Osteoblast (primary cell): ENCODE data around the gene VAC14. TPM values are rescaled to one million over a fixed set of nuclear protein-coding genes. Genes with fewer than 3 reads are reported as not detected.

ENCODE experiments used
- DNase-seq: peaks from one replicate; pipeline ENCODE4 v3.0.0; 2011; ENCODE audit warnings: low spot score, mixed read lengths; ENCODE audit not compliant: insufficient read length; ENCODE audit errors: missing footprints
- H2AFZ ChIP-seq: 2 replicates; pipeline ENCODE4 v1.6.0; 2011; ENCODE audit warnings: mild to moderate bottlenecking, low read length
- H3K27ac ChIP-seq: 2 replicates; pipeline ENCODE4 v1.5.1; 2011; ENCODE audit warnings: mild to moderate bottlenecking, low read depth, low read length, moderate library complexity
- H3K27me3 ChIP-seq: 2 replicates; pipeline ENCODE4 v1.6.0; 2012; ENCODE audit warnings: mild to moderate bottlenecking, control low read depth, inconsistent platforms, low read length, moderate library complexity; ENCODE audit not compliant: insufficient read depth
- H3K36me3 ChIP-seq: 2 replicates; pipeline ENCODE4 v1.5.1; 2011; ENCODE audit warnings: mild to moderate bottlenecking, low read length, control low read depth, moderate library complexity; ENCODE audit not compliant: insufficient read depth
- H3K4me1 ChIP-seq: 2 replicates; pipeline ENCODE4 v1.5.1; 2011; ENCODE audit warnings: mild to moderate bottlenecking, low read length, control low read depth, moderate library complexity; ENCODE audit not compliant: insufficient read depth
- H3K4me2 ChIP-seq: 2 replicates; pipeline ENCODE4 v1.6.0; 2011; ENCODE audit warnings: mild to moderate bottlenecking, low read length; ENCODE audit not compliant: insufficient read depth
- H3K4me3 ChIP-seq: fragments of 200-600 bp; sonication (generic); 3 replicates; pipeline ENCODE4 v1.5.1; 2012; ENCODE audit warnings: mild to moderate bottlenecking, low read length, inconsistent platforms; ENCODE audit not compliant: insufficient read depth
- H3K79me2 ChIP-seq: 2 replicates; pipeline ENCODE4 v1.6.0; 2012; ENCODE audit warnings: mild to moderate bottlenecking, low read length, control low read depth, inconsistent platforms; ENCODE audit not compliant: insufficient read depth
- H3K9me3 ChIP-seq: 2 replicates; pipeline ENCODE4 v1.5.1; 2011; ENCODE audit warnings: low read depth, low read length, control low read depth
- H4K20me1 ChIP-seq: 2 replicates; pipeline ENCODE4 v1.6.0; 2012; ENCODE audit warnings: mild to moderate bottlenecking, low read length, control low read depth; ENCODE audit not compliant: insufficient read depth
- total RNA-seq: library from RNA; depleted of rRNA; stranded (reverse); fragments of >200 nt; gene quantifications from 2 replicates; pipeline ENCODE4 v1.2.3, GENCODE V29; 2012
- TF ChIP-seq, protein P1 (sequence below): IDR thresholded peaks from 2 replicates; pipeline ENCODE4 v1.5.1; 2011; ENCODE audit warnings: mild to moderate bottlenecking, low read depth, low read length, moderate library complexity; ENCODE audit errors: extremely low read depth

Gene VAC14
- total RNA-seq, 1 donor, result 72.7 TPM

DNA sequence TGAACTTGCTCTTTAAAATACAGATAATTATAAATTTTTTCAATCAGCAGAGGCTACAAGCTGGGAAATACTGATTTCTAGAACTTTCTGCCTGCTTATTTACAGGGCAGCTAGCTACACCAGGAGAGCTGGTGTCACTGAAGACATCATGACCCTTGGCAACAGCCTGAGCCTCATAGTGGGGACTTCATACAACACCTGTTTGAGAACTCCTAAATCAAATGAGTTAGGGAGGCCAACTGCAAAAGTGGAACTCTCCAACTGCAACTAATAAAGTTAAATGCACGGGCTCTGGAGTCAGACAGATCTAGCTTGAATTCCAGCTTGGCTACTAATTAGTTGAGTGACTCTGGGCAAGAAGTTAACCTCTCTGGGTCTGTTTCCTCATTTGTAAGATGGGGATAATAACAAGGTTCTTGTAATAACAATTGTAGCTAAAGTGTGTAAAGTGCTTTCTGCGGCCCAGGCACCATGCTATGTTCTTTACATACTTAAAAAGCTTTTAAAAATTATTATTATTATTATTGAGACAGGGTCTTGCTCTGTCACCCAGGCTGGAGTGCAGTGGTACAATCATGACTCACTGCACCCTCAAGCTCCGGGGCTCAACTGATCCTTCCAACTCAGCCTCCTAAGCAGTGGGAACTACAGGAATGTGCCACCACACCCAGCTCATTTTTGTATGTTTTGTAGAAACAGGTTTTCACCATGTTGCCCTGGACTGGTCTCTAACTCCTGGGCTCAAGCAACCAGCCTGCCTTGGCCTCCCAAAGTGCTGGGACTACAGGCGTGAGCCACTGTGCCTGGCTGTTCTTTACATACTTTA is 33.4 kb downstream of the VAC14 start:
- H3K36me3 ChIP-seq, result peaks cover 20% of the 10 kb centered on the region
- H3K4me1 ChIP-seq, result peaks cover 25% of the 10 kb centered on the region
- peak overlapping the region; percentile 58 for H3K27ac ChIP-seq
- no peak overlapping the region for H2AFZ ChIP-seq
- no peaks in the 10 kb centered on the region for H4K20me1 ChIP-seq
- no peaks in the 10 kb centered on the region for H3K9me3 ChIP-seq
- peak overlapping the region; percentile 29 for H3K4me2 ChIP-seq
- H3K27me3 ChIP-seq, result no peaks in the 10 kb centered on the region
- DNase-seq, result peak; percentile 80
- TF ChIP-seq, protein P1, sequence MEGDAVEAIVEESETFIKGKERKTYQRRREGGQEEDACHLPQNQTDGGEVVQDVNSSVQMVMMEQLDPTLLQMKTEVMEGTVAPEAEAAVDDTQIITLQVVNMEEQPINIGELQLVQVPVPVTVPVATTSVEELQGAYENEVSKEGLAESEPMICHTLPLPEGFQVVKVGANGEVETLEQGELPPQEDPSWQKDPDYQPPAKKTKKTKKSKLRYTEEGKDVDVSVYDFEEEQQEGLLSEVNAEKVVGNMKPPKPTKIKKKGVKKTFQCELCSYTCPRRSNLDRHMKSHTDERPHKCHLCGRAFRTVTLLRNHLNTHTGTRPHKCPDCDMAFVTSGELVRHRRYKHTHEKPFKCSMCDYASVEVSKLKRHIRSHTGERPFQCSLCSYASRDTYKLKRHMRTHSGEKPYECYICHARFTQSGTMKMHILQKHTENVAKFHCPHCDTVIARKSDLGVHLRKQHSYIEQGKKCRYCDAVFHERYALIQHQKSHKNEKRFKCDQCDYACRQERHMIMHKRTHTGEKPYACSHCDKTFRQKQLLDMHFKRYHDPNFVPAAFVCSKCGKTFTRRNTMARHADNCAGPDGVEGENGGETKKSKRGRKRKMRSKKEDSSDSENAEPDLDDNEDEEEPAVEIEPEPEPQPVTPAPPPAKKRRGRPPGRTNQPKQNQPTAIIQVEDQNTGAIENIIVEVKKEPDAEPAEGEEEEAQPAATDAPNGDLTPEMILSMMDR, result no peak
- H3K79me2 ChIP-seq, result no peaks in the 10 kb centered on the region
- H3K4me3 ChIP-seq, result no peak overlapping the region

GRCh38 chr16:70766658-70767057 is 34.3 kb downstream of the VAC14 start:
- Histone ChIP-seq H3K27ac (no peak overlapping the region), H4K20me1 (no peaks in the 10 kb centered on the region), H3K9me3 (no peaks in the 10 kb centered on the region), H3K4me1 (peaks cover 22% of the 10 kb centered on the region), H3K79me2 (no peaks in the 10 kb centered on the region), H3K4me2 (no peak overlapping the region), H3K36me3 (peaks cover 20% of the 10 kb centered on the region), H3K4me3 (no peak overlapping the region), H3K27me3 (no peaks in the 10 kb centered on the region), H2AFZ (no peak overlapping the region)
- TF ChIP-seq, protein P1, result no peak
- no peak for DNase-seq

GRCh38 chr16:70766176-70766575 is 34.8 kb downstream of the VAC14 start:
- TF ChIP-seq, protein P1, result no peak
- DNase-seq, result no peak
- Histone ChIP-seq H3K9me3 (no peaks in the 10 kb centered on the region), H3K4me1 (peaks cover 25% of the 10 kb centered on the region), H3K27ac (no peak overlapping the region), H3K4me2 (no peak overlapping the region), H2AFZ (no peak overlapping the region), H3K27me3 (no peaks in the 10 kb centered on the region), H3K4me3 (no peak overlapping the region), H3K79me2 (no peaks in the 10 kb centered on the region), H3K36me3 (peaks cover 19% of the 10 kb centered on the region), H4K20me1 (peaks cover 2% of the 10 kb centered on the region)

DNA sequence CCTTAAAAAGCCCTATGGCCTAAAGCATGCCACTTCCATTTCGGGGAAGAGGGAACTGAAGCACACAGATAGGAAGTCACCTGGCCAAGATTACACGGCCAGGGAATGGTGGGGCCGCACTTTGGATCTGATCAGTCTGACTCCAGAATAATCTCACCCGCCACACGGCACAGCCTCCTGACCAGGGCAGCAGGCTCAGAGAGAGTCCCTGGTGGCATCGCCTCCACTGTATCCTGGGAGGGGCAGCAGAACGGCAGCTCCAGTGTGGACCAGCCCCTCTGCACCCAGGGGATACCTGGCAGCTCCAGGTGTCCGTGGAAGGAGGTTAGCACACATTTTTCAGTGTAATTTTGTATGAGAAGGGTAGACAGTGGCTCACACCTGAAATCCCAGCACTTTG is 35.5 kb downstream of the VAC14 start:
- Histone ChIP-seq H3K27me3 (no peaks in the 10 kb centered on the region), H4K20me1 (peaks cover 2% of the 10 kb centered on the region), H2AFZ (no peak overlapping the region), H3K4me1 (peaks cover 26% of the 10 kb centered on the region), H3K4me2 (no peak overlapping the region), H3K36me3 (peaks cover 16% of the 10 kb centered on the region), H3K9me3 (no peaks in the 10 kb centered on the region), H3K27ac (no peak overlapping the region), H3K4me3 (no peak overlapping the region), H3K79me2 (no peaks in the 10 kb centered on the region)
- no peak for DNase-seq
- TF ChIP-seq, protein P1, result no peak
